Dendritic cell treated with granulocyte-macrophage colony-stimulating factor and Interleukin-4, amounts not matched to agents 40 ng/mL and 50 ng/mL, for 4 days (primary cell): ENCODE measurements around the gene WDR5.

Experiments used
- H3K27ac Mint-ChIP-seq: one replicate; pipeline ENCODE4 v1.8.0; 2022; ENCODE audit warnings: mild to moderate bottlenecking, mixed read lengths
- H3K27me3 Mint-ChIP-seq: one replicate; pipeline ENCODE4 v1.8.0; 2022; ENCODE audit warnings: mild to moderate bottlenecking, mixed read lengths
- H3K36me3 Mint-ChIP-seq: one replicate; pipeline ENCODE4 v1.8.0; 2022; ENCODE audit warnings: low read depth, mixed read lengths
- H3K4me1 Mint-ChIP-seq: one replicate; pipeline ENCODE4 v1.8.0; 2022; ENCODE audit warnings: low read depth, mixed read lengths
- H3K4me3 Mint-ChIP-seq: one replicate; pipeline ENCODE4 v1.8.0; 2022; ENCODE audit warnings: mild to moderate bottlenecking, moderate library complexity, mixed read lengths
- H3K9me3 Mint-ChIP-seq: one replicate; pipeline ENCODE4 v1.8.0; 2022; ENCODE audit warnings: mixed read lengths
- intact Hi-C: fragments of 100-400 bp; cut with micrococcal nuclease; formaldehyde crosslinking; loops from one replicate; pipeline ENCODE4 v1.15.0; 2022

WDR5 gene

GRCh38 chr9:134188386-134189144, 52.7 kb downstream of the WDR5 start:
- Mint-ChIP-seq H3K36me3 (no peaks in the 10 kb centered on the region), H3K27me3 (peaks cover 54% of the 10 kb centered on the region)

GRCh38 chr9:134189145-134189469, 53.2 kb downstream of the WDR5 start:
- H3K36me3 Mint-ChIP-seq = no peaks in the 10 kb centered on the region
- H3K27me3 Mint-ChIP-seq = peaks cover 54% of the 10 kb centered on the region
- intact Hi-C loops = no loop called here
- peaks cover 19% of the 10 kb centered on the region for H3K4me1 Mint-ChIP-seq
- no peak overlapping the region for H3K27ac Mint-ChIP-seq
- H3K9me3 Mint-ChIP-seq = no peaks in the 10 kb centered on the region
- no peak overlapping the region for H3K4me3 Mint-ChIP-seq

More at GRCh38 chr9:134188386-134189144, 52.7 kb downstream of the WDR5 start:
- intact Hi-C loops = no loop called here
- Mint-ChIP-seq H3K27ac (no peak overlapping the region), H3K4me1 (peaks cover 15% of the 10 kb centered on the region), H3K9me3 (no peaks in the 10 kb centered on the region), H3K4me3 (no peak overlapping the region)

GRCh38 chr9:134189470-134190231, 53.8 kb downstream of the WDR5 start:
- no peaks in the 10 kb centered on the region for H3K36me3 Mint-ChIP-seq
- no peak overlapping the region for H3K27ac Mint-ChIP-seq
- H3K27me3 Mint-ChIP-seq = peaks cover 54% of the 10 kb centered on the region
- H3K4me3 Mint-ChIP-seq = no peak overlapping the region
- intact Hi-C loops = no loop called here
- no peaks in the 10 kb centered on the region for H3K9me3 Mint-ChIP-seq
- H3K4me1 Mint-ChIP-seq = peaks cover 19% of the 10 kb centered on the region

GRCh38 chr9:134190232-134191121, 54.6 kb downstream of the WDR5 start:
- intact Hi-C loops = no loop called here
- Mint-ChIP-seq H3K27ac (no peak overlapping the region), H3K36me3 (no peaks in the 10 kb centered on the region), H3K9me3 (no peaks in the 10 kb centered on the region), H3K4me3 (no peak overlapping the region), H3K27me3 (peaks cover 52% of the 10 kb centered on the region), H3K4me1 (peaks cover 20% of the 10 kb centered on the region)

GRCh38 chr9:134191455-134192209, 55.8 kb downstream of the WDR5 start:
- peaks cover 27% of the 10 kb centered on the region for H3K4me1 Mint-ChIP-seq
- no peak overlapping the region for H3K4me3 Mint-ChIP-seq
- intact Hi-C loops = no loop called here
- no peaks in the 10 kb centered on the region for H3K36me3 Mint-ChIP-seq
- H3K9me3 Mint-ChIP-seq = no peaks in the 10 kb centered on the region
- H3K27ac Mint-ChIP-seq = no peak overlapping the region
- H3K27me3 Mint-ChIP-seq = peaks cover 45% of the 10 kb centered on the region

GRCh38 chr9:134192311-134192950, 56.5 kb downstream of the WDR5 start:
- Mint-ChIP-seq H3K36me3 (no peaks in the 10 kb centered on the region), H3K4me1 (peaks cover 33% of the 10 kb centered on the region), H3K4me3 (no peak overlapping the region), H3K27ac (no peak overlapping the region), H3K27me3 (peaks cover 37% of the 10 kb centered on the region), H3K9me3 (no peaks in the 10 kb centered on the region)
- intact Hi-C loops = no loop called here

- intact Hi-C loops = no loop called here
- Mint-ChIP-seq H3K4me1 (peaks cover 39% of the 10 kb centered on the region), H3K27me3 (peaks cover 32% of the 10 kb centered on the region), H3K27ac (no peak overlapping the region), H3K9me3 (no peaks in the 10 kb centered on the region), H3K4me3 (no peak overlapping the region), H3K36me3 (no peaks in the 10 kb centered on the region)
Measured at GRCh38 chr9:134192951-134193731, 57.3 kb downstream of the WDR5 start.

- no peaks in the 10 kb centered on the region for H3K36me3 Mint-ChIP-seq
- peaks cover 38% of the 10 kb centered on the region for H3K4me1 Mint-ChIP-seq
- H3K4me3 Mint-ChIP-seq = no peak overlapping the region
- intact Hi-C loops = no loop called here
- no peak overlapping the region for H3K27ac Mint-ChIP-seq
- H3K27me3 Mint-ChIP-seq = peaks cover 27% of the 10 kb centered on the region
- no peaks in the 10 kb centered on the region for H3K9me3 Mint-ChIP-seq
Measured at GRCh38 chr9:134193912-134194535, 58.1 kb downstream of the WDR5 start.

- Mint-ChIP-seq H3K4me3 (no peak overlapping the region), H3K27ac (no peak overlapping the region), H3K27me3 (peaks cover 12% of the 10 kb centered on the region), H3K36me3 (no peaks in the 10 kb centered on the region), H3K9me3 (no peaks in the 10 kb centered on the region), H3K4me1 (peaks cover 31% of the 10 kb centered on the region)
- intact Hi-C loops = no loop called here
Measured at GRCh38 chr9:134195558-134195957, 59.7 kb downstream of the WDR5 start.

- H3K36me3 Mint-ChIP-seq = no peaks in the 10 kb centered on the region
- peaks cover 7% of the 10 kb centered on the region for H3K27me3 Mint-ChIP-seq
- intact Hi-C loops = no loop called here
- peaks cover 31% of the 10 kb centered on the region for H3K4me1 Mint-ChIP-seq
- no peak overlapping the region for H3K27ac Mint-ChIP-seq
- H3K4me3 Mint-ChIP-seq = no peak overlapping the region
- H3K9me3 Mint-ChIP-seq = no peaks in the 10 kb centered on the region
Measured at GRCh38 chr9:134196911-134197310, 61.0 kb downstream of the WDR5 start.

- intact Hi-C loops = no loop called here
- H3K27me3 Mint-ChIP-seq = peaks cover 6% of the 10 kb centered on the region
- H3K4me1 Mint-ChIP-seq = peaks cover 21% of the 10 kb centered on the region
- no peak overlapping the region for H3K4me3 Mint-ChIP-seq
- H3K9me3 Mint-ChIP-seq = peaks cover 5% of the 10 kb centered on the region
- H3K36me3 Mint-ChIP-seq = no peaks in the 10 kb centered on the region
- no peak overlapping the region for H3K27ac Mint-ChIP-seq
Measured at GRCh38 chr9:134198791-134199190, 62.9 kb downstream of the WDR5 start.

- no peak overlapping the region for H3K4me3 Mint-ChIP-seq
- peaks cover 23% of the 10 kb centered on the region for H3K4me1 Mint-ChIP-seq
- intact Hi-C loops = no loop called here
- no peaks in the 10 kb centered on the region for H3K36me3 Mint-ChIP-seq
- H3K27ac Mint-ChIP-seq = no peak overlapping the region
- H3K9me3 Mint-ChIP-seq = peaks cover 8% of the 10 kb centered on the region
- peaks cover 15% of the 10 kb centered on the region for H3K27me3 Mint-ChIP-seq
Measured at GRCh38 chr9:134200730-134201129, 64.8 kb downstream of the WDR5 start.
